Activated CD8-positive, alpha-beta T cell treated with anti-CD3 and anti-CD28 coated beads, Interleukin-2, amount 10 ng/mL, durations not matched to agents 7 days and 5 days (primary cell): ENCODE data around the gene VCAN. TPM values are rescaled to one million over a fixed set of nuclear protein-coding genes. Genes with fewer than 3 reads are reported as not detected.

Experiments used
- ATAC-seq: fragments of 150-1000 bp; cut with Tn5 transposase; one replicate; pipeline ENCODE4 v1.10.0; 2021; ENCODE audit warnings: moderate library complexity
- CTCF ChIA-PET: fragments of 350-600 bp; sonication (Branson Sonifier 250); formaldehyde crosslinking; loops from one replicate; lab custom pipeline; 2021; ENCODE audit warnings: antibody characterized with exemption; lab: Charles Lee
- POLR2A ChIA-PET: fragments of 350-600 bp; sonication (Branson Sonifier 250); formaldehyde crosslinking; loops from one replicate; lab custom pipeline; 2021; ENCODE audit warnings: antibody characterized with exemption; lab: Charles Lee
- DNase-seq: peaks from one replicate; pipeline ENCODE4 v3.0.0-alpha.2; 2020
- H3K27ac Mint-ChIP-seq: one replicate; pipeline ENCODE4 v1.8.0; 2021; ENCODE audit warnings: mild to moderate bottlenecking, mixed read lengths
- H3K27me3 Mint-ChIP-seq: one replicate; pipeline ENCODE4 v1.8.0; 2021; ENCODE audit warnings: low read depth, mixed read lengths
- H3K36me3 Mint-ChIP-seq: one replicate; pipeline ENCODE4 v1.8.0; 2021; ENCODE audit warnings: low read depth, mixed read lengths
- H3K4me1 Mint-ChIP-seq: one replicate; pipeline ENCODE4 v1.8.0; 2021; ENCODE audit warnings: low read depth, mixed read lengths
- H3K4me3 Mint-ChIP-seq: one replicate; pipeline ENCODE4 v1.8.0; 2021; ENCODE audit warnings: mild to moderate bottlenecking, mixed read lengths
- H3K9me3 Mint-ChIP-seq: one replicate; pipeline ENCODE4 v1.8.0; 2022; ENCODE audit warnings: mixed read lengths; ENCODE audit not compliant: insufficient read depth
- total RNA-seq, 2 experiments: library from RNA; stranded (reverse); gene quantifications; one replicate each; pipeline ENCODE4 v1.2.3, GENCODE V29; 2021

The VCAN gene
- total RNA-seq, 2 experiments from 2014 or later: 0.03 to 0.39 TPM

- ChIA-PET CTCF (no interaction called here), POLR2A (no interaction called here)
- H3K27me3 Mint-ChIP-seq: peaks cover 7% of the 10 kb centered on the region
- H3K9me3 Mint-ChIP-seq: no peaks in the 10 kb centered on the region
- no peaks in the 10 kb centered on the region for H3K36me3 Mint-ChIP-seq
- no peak for DNase-seq
- no peaks in the 10 kb centered on the region for H3K4me1 Mint-ChIP-seq
- ATAC-seq: no peak
- no peak overlapping the region for H3K4me3 Mint-ChIP-seq
- H3K27ac Mint-ChIP-seq: no peak overlapping the region
Observed at GRCh38 chr5:83556190-83556589, 84.6 kb downstream of the VCAN start.

- no peaks in the 10 kb centered on the region for H3K36me3 Mint-ChIP-seq
- no peak overlapping the region for H3K27ac Mint-ChIP-seq
- H3K27me3 Mint-ChIP-seq: peaks cover 23% of the 10 kb centered on the region
- no peaks in the 10 kb centered on the region for H3K9me3 Mint-ChIP-seq
- ATAC-seq (no peak), DNase-seq (no peak)
- no peaks in the 10 kb centered on the region for H3K4me1 Mint-ChIP-seq
- POLR2A ChIA-PET: no interaction called here
- H3K4me3 Mint-ChIP-seq: no peak overlapping the region
- CTCF ChIA-PET: interaction anchor here (1.3 kb wide), 1 partner anchor 86 kb away, joined by 5 read pairs; no protein-coding TSS in a partner anchor
Observed at GRCh38 chr5:83559118-83559785, 87.7 kb downstream of the VCAN start.

GRCh38 chr5:83562071-83562606, 90.6 kb downstream of the VCAN start:
- ChIA-PET POLR2A (interaction anchor here (0.6 kb wide), 1 partner anchor 9 kb away, joined by 3 read pairs; no protein-coding TSS in a partner anchor), CTCF (interaction anchor here (0.8 to 2.7 kb wide), 6 partner anchors 9 to 1250 kb away, joined by 3 to 10 read pairs (median 4); no protein-coding TSS in a partner anchor)
- Mint-ChIP-seq H3K4me3 (no peak overlapping the region), H3K27me3 (peaks cover 28% of the 10 kb centered on the region), H3K9me3 (no peaks in the 10 kb centered on the region), H3K36me3 (no peaks in the 10 kb centered on the region), H3K27ac (no peak overlapping the region), H3K4me1 (no peaks in the 10 kb centered on the region)
- no peak for DNase-seq
- ATAC-seq: no peak

- Mint-ChIP-seq H3K36me3 (no peaks in the 10 kb centered on the region), H3K9me3 (no peaks in the 10 kb centered on the region), H3K27ac (no peak overlapping the region), H3K4me3 (no peak overlapping the region), H3K27me3 (peaks cover 25% of the 10 kb centered on the region), H3K4me1 (peaks cover under 1% of the 10 kb centered on the region)
- CTCF ChIA-PET: interaction anchor here (0.7 to 2.7 kb wide), 6 partner anchors 15 to 1251 kb away, joined by 3 to 10 read pairs (median 4); no protein-coding TSS in a partner anchor
- DNase-seq (no peak), ATAC-seq (no peak)
- POLR2A ChIA-PET: no interaction called here
Observed at GRCh38 chr5:83562791-83563557, 91.4 kb downstream of the VCAN start.

GRCh38 chr5:83563631-83564030, 92.1 kb downstream of the VCAN start:
- CTCF ChIA-PET: interaction anchor here (0.7 to 2.7 kb wide), 5 partner anchors 16 to 1251 kb away, joined by 3 to 10 read pairs (median 5); no protein-coding TSS in a partner anchor

GRCh38 chr5:83564069-83564749, 92.7 kb downstream of the VCAN start:
- ChIA-PET CTCF (interaction anchor here (1.0 to 2.1 kb wide), 3 partner anchors 9 to 1213 kb away, joined by 3 to 5 read pairs (median 4); no protein-coding TSS in a partner anchor), POLR2A (no interaction called here)
- no peaks in the 10 kb centered on the region for H3K36me3 Mint-ChIP-seq
- H3K4me1 Mint-ChIP-seq: peaks cover 4% of the 10 kb centered on the region
- ATAC-seq (no peak), DNase-seq (no peak)
- no peaks in the 10 kb centered on the region for H3K9me3 Mint-ChIP-seq
- peaks cover 21% of the 10 kb centered on the region for H3K27me3 Mint-ChIP-seq
- no peak overlapping the region for H3K27ac Mint-ChIP-seq
- H3K4me3 Mint-ChIP-seq: no peak overlapping the region

More at GRCh38 chr5:83563631-83564030, 92.1 kb downstream of the VCAN start:
- Mint-ChIP-seq H3K36me3 (no peaks in the 10 kb centered on the region), H3K9me3 (no peaks in the 10 kb centered on the region), H3K4me1 (peaks cover 4% of the 10 kb centered on the region), H3K27me3 (peaks cover 21% of the 10 kb centered on the region), H3K4me3 (no peak overlapping the region), H3K27ac (no peak overlapping the region)
- ATAC-seq (no peak), DNase-seq (no peak)
- POLR2A ChIA-PET: no interaction called here

GRCh38 chr5:83567741-83568140, 96.2 kb downstream of the VCAN start:
- CTCF ChIA-PET: no interaction called here
- H3K9me3 Mint-ChIP-seq: no peaks in the 10 kb centered on the region
- H3K4me3 Mint-ChIP-seq: no peak overlapping the region
- H3K36me3 Mint-ChIP-seq: no peaks in the 10 kb centered on the region
- peaks cover 4% of the 10 kb centered on the region for H3K4me1 Mint-ChIP-seq
- DNase-seq (no peak), ATAC-seq (no peak)
- POLR2A ChIA-PET: no interaction called here
- peaks cover 17% of the 10 kb centered on the region for H3K27me3 Mint-ChIP-seq
- no peak overlapping the region for H3K27ac Mint-ChIP-seq

GRCh38 chr5:83568186-83568585, 96.6 kb downstream of the VCAN start:
- ATAC-seq (no peak), DNase-seq (no peak)
- no peak overlapping the region for H3K4me3 Mint-ChIP-seq
- peaks cover 13% of the 10 kb centered on the region for H3K27me3 Mint-ChIP-seq
- ChIA-PET CTCF (no interaction called here), POLR2A (no interaction called here)
- peaks cover 4% of the 10 kb centered on the region for H3K4me1 Mint-ChIP-seq
- H3K36me3 Mint-ChIP-seq: no peaks in the 10 kb centered on the region
- H3K27ac Mint-ChIP-seq: no peak overlapping the region
- no peaks in the 10 kb centered on the region for H3K9me3 Mint-ChIP-seq

GRCh38 chr5:83570916-83571315, 99.4 kb downstream of the VCAN start:
- Mint-ChIP-seq H3K36me3 (no peaks in the 10 kb centered on the region), H3K27ac (no peak overlapping the region), H3K27me3 (peaks cover 12% of the 10 kb centered on the region), H3K9me3 (no peaks in the 10 kb centered on the region), H3K4me1 (peaks cover 4% of the 10 kb centered on the region), H3K4me3 (no peak overlapping the region)
- ChIA-PET CTCF (no interaction called here), POLR2A (no interaction called here)
- ATAC-seq (no peak), DNase-seq (no peak)

GRCh38 chr5:83572271-83572670, 100.7 kb downstream of the VCAN start:
- ATAC-seq (no peak), DNase-seq (no peak)
- Mint-ChIP-seq H3K36me3 (no peaks in the 10 kb centered on the region), H3K27ac (no peak overlapping the region), H3K4me1 (peaks cover 4% of the 10 kb centered on the region), H3K9me3 (no peaks in the 10 kb centered on the region), H3K27me3 (peaks cover 7% of the 10 kb centered on the region), H3K4me3 (no peak overlapping the region)
- ChIA-PET CTCF (no interaction called here), POLR2A (no interaction called here)

GRCh38 chr5:83576341-83576740, 104.8 kb downstream of the VCAN start:
- H3K27me3 Mint-ChIP-seq: peaks cover 2% of the 10 kb centered on the region
- H3K36me3 Mint-ChIP-seq: no peaks in the 10 kb centered on the region
- H3K27ac Mint-ChIP-seq: no peak overlapping the region
- H3K4me3 Mint-ChIP-seq: no peak overlapping the region
- ChIA-PET CTCF (no interaction called here), POLR2A (no interaction called here)
- no peaks in the 10 kb centered on the region for H3K4me1 Mint-ChIP-seq
- DNase-seq (no peak), ATAC-seq (no peak)
- H3K9me3 Mint-ChIP-seq: no peaks in the 10 kb centered on the region
